ENCODE measurements around the gene PPP1R1B. TPM values are rescaled to one million over a fixed set of nuclear protein-coding genes. Genes with fewer than 3 reads are reported as not detected.
"Not testable (repeated sequence)": the region's sequence is repeated elsewhere in the genome, so short reads cannot be mapped to it uniquely, and the experiment has no call there.

PPP1R1B gene
- 6.5 TPM for total RNA-seq (ENCODE audit: insufficient read depth, low replicate concordance)

DNA sequence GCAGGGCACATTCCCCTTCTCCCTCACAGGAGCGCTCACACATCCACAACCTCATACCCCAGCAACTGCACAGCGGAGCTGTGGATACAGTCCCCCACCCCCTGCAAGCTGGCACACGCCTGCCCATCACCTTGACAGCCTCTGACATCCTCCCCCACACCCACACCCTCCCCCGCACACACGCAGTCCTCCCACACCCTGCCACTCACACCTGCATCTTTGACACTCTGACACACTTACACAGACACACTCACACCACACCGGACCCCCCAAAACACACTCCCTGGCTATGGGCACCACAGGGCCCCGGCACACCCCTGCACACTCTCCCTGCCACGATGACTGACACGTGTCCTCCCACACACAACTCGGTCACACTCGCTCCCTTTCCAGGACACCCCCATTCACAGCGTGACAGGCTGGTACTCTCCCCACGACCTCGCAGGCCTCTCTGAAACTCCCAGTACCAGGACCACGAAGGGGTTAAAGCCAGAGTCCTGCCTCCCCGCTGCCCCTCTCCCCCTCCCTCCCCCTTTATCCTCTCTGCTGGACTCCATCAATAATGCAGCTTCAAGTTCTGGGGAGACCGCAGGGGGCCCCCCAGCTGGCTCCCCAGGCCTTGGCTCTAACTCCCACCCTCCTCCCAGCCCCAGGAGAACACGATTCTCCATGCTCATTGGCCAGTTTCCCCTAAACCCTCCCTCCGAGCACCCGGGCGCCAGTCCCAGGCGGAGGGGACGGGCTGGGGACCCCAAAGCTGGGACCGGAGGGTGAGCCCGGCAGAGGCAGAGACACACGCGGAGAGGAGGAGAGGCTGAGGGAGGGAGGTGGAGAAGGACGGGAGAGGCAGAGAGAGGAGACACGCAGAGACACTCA, at the start of gene PPP1R1B:
TSS of gene PPP1R1B (plus strand) at position 782 of the 876 bp plus-strand sequence. CDS start 441 bp downstream, outside the sequence.
- no peak for DNase-seq (ENCODE audit: low spot score)

DNA sequence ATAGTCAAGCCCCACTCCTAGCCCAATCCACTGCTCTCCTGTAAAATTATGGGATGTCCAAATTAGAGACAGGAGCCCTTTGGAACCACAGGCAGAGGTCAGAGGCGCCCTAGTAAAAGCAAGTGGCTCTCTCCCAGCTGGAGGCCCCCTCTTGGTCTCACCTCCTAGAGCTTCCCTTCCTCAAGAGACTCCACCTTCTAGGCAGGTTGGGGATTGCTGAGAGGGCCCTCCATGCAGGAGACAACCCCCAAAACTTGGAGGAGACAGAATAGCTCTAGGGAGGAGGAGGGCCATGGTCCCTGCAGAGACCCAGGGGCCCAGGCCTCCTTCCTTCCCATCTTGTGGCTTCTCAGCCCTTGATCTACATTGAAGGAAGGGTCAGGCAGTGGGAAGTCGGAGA, 48.5 kb upstream of the PPP1R1B start:
- no peak for DNase-seq (ENCODE audit: low spot score)

DNA sequence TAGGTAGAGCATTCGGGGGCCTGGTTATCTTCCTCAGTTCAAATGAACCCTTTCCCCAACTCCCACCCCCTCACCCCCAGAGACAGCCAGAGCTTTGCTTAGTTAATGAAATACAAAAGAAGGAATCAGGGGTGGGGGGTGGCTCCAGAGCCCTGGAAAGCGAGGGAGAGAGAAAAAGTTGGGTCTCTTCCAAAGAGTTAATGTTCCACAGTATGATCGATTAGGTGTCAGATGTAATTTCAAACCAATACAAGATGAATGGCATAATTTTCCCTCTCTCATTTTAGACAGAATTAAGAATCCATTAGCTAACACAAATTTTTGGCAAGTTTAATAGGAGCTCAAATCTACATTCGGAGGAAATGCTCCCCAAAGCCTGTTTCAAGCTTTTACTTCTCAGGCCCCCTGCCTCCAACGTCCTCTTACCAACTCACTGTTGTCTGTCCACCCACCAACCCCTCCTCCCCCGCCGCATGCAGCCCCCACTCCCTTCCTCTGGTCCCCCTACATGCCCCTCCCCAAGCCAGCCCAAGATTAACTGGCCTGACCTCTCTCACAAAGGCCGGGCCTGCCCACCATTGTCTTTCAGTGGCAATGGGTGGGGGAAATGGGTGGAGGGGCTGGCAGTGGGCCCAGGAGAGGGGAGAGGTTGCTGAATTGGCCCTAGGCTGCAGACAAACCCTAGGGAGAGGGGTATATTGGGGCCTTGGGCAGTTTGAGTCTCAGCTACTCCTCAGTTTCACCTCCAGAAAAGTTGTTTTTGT, 47.3 kb upstream of the PPP1R1B start:
- no peak for DNase-seq (ENCODE audit: low spot score)

DNA sequence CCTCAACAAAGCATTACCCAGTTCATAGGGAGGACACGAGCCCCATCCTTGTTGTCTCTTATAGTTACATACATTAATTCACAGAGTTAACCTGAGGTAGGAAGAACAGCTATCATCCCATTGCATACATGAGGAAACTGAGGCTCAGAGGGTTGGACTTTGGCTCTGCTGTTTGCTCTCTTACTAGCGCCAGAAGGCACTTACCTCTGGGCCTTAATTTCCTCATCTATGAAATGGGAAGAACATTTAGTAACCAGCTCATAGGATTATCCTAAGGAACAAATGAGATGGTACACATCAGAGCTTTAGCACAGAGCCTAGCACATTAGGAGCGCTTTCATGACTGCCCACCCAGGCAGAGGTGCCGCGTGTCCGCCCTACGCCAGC, 46.7 kb upstream of the PPP1R1B start:
- no peak for DNase-seq (ENCODE audit: low spot score)

DNA sequence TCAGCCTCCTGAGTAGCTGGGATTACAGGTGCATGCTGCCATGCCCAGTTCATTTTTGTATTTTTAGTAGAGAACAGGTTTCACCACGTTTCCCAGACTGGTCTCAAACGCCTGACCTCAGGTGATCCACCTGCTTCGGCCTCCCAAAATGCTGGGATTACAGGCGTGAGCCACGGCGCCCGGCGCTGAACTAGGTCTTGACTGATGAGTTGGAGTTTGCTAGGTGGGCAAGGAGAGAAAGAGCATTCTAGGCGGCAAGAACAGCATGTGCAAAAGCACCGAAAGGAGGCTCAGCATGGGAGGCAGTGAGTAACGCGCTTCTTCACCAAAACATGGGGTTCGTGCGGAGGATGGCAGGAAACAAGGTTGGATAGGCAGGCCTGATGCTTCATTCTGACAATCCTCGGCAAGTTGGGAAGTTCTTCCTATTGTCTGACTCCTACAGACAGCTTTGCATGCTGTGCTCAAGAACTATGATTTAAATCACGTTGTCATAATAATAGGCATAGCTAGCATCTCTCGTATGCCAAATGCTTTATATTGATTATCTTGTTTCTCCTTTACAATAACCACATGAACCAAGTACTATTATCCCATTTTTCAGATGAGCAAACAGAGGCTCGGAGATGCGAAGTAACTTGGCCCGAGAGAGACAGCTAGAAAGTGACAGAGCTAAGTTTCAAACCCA, 45.5 kb upstream of the PPP1R1B start:
- no peak for DNase-seq (ENCODE audit: low spot score)

DNA sequence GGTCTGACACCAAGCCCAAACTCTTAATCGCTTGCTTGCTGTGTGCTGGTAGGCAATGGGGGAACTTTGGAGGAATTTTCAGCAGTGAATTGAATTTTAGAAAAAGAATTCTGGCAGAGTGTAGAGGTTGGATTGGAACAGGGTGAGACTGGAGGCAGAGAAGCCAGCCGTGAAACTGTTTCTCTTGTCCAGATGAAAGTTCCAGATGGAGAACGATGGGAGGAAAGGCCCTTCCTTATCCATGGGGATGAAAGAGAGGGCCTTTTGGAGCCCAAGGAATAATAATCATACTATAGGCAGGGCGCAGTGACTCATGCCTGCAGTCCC, 45.0 kb upstream of the PPP1R1B start:
- DNase-seq (ENCODE audit: low spot score): no peak

DNA sequence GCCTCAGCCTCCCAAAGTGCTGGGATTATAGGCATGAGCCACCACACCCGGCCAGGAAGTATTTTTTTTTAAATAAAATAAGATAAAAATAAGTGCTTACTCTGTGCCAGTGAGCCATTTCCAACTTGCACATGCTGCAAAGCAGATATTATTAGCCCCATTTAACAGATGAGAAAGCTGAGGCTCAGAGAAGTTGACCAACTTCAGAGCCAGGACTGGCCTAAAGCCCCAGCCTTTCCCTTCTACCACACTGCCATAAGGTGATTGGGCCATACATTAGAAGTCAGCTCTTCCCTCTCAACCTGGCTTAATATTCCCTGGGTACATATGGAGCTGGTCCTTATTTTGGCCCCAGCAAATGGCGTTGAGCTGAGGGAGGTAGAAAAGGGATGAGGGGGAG, 44.1 kb upstream of the PPP1R1B start:
- DNase-seq (ENCODE audit: low spot score): no peak

DNA sequence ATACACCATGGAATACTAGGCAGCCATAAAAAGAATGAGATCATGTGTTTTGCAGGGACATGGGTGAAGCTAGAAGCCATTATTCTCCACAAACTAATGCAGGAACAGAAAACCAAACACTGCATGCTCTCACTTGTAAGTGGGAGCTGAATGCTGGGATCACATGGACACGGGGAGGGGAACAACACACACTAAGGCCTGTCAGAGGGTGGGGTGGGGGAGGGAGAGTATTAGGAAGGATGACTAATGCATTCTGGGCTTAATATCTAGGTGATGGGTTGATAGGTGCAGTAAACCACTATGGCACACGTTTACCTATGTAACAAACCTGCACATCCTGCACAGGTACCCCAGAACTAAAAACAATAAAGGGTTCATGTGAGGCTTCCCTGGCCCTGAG, 36.6 kb upstream of the PPP1R1B start:
- DNase-seq (ENCODE audit: low spot score): not testable (repeated sequence)

DNA sequence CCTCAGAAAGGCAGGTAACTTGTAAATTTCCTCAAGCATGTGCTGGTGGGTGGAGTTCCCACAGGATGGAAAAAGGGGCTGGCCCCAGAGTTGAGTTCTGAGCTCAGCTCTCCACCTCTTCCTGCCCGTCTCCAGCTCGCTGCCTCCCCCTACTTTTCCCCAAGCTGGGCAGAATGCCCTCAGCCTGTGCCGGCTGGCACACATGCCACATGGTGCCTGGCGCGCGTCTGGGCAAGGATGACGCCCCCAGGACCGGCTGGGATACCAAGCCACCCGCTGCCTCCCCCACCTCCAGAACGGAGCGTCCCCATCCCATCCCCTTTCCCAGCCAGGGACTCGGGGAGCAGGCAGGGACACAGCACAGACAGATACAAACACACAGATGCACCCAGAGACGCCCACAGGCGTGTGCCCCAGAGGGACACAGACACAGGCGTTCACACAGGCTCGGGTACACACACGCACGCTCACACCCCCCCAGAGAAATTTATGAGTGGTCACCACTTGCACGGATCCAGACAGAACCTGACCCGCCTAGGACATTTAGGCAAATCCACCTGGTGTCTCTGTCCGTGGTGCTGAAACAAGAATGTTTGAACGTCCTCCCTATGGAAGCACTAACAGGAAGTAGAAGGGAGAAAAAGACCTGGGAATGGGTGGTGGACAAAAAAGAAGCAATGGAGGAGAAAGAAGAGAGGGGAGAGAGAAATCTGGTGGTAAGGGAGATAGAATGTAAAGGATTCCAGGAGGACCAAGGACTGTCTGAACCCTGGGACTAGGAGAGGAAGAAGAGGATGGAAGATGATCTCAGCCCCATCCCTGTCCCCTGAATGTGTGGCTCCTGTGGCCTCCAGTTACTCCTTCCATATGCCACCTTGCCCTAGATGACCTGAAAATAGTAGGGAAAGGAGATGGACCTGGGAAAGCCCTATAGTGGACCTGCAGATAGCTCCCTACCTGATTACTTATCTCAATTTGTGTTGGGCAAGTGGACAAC, 34.5 kb upstream of the PPP1R1B start:
- DNase-seq (ENCODE audit: low spot score): peak; percentile 60

DNA sequence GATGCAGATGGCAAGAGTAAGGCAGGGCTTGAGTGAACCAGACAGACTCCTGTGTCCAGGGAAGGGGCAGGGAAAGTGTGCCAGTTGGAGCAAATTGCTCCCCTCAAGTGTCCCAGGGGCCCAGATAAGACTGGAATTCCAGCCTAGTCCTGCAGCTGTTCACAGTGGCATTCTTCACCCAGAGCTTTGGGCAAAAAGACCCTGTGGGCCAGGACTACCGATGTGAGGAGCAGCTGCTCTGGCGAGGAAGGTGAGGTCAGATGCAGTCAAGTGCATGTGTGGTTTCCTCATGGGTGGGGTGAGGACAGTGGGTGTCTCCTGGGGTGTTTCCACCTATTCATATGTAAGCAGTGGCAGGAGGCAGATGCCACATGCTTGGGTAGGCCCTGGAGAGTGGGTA, 33.4 kb upstream of the PPP1R1B start:
- no peak for DNase-seq (ENCODE audit: low spot score)

DNA sequence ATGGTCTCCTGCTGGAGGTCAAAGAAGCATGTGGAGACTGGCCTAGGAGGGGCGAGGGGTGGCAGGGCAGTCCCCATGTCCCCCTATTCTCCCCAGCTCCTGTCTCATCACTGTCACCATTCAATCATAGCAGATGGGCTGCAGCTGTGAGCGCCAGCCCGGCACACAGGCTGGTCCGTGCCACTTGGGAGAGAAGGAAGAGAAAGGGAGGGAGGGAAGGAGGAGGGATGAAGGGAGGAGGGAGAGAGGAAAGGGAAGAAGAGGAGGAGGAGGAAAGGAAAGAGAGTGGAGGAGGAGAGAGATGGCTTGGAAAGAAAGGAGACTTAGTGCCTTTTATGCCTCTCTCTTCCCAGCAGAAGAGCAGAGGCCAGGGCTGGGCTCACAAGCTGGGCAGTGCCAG, 31.5 kb upstream of the PPP1R1B start:
- DNase-seq (ENCODE audit: low spot score): no peak

DNA sequence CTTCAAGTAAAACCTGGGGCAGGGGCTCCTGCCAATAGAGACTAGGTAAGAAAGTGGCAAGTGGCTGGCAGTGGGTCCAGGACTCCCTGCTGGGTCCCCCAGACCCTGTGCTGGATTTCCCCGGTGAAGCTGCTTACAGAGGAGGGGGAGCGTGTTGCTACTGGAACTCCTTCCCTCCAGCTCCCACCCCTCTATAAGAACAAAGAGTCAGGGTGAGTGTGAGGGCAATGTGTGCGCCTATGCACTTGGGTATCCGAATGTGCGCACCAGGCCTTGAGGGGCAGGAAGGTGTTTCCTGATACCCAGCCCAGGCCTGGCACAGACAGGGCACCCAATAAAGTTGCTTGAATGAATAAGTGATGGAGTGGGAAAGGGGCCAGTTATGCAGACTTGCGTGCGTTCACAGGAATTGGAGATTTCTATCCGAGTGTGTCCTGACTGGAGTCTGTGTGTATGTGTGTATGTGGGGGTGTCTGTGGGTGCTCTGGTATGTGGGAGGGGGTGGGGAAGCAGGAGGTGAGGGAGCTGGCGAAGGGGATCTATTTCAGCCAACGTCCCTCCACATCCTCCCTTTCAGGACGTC, 30.7 kb upstream of the PPP1R1B start:
- DNase-seq (ENCODE audit: low spot score): no peak

DNA sequence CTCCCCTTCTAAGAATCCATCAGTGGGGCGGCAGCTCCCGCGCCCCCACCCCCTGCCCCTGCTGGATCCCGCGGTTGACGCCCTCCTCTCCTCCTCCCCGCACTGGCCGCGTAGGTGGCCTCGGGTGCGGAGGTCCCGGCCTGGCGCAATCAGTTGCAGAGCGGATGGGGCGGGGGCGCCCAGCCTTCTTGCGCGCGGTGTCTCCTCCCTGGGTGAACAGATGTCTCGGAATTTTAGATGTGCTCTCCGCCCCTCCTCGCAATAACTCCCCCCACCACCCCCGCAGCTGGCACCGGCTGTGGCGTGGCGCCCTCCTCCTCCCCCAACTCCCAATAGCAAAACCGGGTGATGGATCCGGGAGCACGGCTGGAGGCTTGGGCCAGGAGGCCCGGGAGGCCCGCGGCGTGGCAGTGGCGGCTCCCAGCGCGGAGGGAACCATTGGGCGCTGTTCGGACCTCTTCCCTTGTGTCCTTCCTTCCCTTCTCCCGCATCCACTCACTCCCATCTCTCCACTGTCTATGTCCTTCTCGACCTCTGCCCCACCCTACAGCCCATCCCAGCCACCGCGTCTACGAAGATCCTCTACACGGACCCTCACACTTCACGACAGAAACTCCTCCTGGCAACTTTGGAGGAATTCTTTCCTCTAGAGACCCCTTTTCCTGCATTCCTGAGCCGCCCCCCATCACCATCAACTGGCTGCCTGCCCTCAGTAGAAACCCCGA, 30.0 kb upstream of the PPP1R1B start:
- DNase-seq (ENCODE audit: low spot score): no peak

DNA sequence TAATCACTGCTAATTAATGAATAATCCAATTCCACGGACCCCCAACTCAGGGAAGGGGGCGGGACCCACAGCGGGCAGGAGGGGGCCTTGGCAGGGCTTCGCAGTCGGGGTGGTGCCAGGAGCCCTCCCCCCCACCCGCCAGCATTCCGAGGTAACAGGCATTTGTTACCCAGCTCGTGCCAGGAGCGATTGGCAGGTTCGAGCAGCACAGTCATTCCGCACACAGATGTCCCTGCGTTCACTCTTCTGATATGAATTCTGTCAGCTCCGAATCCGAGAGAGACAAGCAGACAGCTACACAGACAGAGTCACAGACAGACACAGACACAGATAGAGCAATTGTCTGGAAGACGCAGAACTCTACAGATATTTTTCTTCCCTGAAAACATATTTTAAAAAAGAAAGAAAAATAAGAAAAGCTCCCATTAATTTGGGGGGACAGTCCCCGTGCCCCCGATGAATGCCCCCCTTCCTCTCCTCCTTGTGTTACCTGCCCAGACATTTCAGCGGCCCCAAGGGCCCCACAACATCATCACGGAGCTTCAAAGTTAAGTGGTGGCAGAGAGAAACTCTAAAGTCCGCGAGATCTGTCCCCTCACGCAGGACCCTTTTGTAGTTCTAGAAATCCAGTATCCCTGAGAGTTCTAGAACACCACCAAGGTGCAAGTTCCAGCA, 29.2 kb upstream of the PPP1R1B start:
- DNase-seq (ENCODE audit: low spot score): no peak

DNA sequence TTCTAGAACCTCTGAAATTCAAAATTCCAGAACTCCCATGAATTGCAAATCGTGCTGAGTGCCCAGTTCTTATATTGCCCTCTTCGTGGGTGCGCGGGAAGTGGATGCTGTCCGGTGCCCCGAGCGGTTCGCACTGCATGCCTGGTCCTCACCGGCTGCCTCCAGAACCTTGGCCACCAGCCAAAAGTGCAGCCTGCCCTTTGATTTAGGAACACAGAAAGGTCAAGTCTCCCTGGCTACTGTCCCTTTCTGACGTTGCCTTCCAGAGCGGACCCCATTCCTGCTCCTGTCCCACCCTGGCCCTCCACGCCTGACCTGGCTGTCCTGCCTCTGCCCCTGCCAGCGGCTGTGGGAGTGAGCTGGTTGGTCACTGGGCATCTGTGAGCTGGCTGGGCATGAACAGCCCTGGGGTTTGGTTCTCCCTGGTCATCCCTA, 28.7 kb upstream of the PPP1R1B start:
- DNase-seq (ENCODE audit: low spot score): no peak

DNA sequence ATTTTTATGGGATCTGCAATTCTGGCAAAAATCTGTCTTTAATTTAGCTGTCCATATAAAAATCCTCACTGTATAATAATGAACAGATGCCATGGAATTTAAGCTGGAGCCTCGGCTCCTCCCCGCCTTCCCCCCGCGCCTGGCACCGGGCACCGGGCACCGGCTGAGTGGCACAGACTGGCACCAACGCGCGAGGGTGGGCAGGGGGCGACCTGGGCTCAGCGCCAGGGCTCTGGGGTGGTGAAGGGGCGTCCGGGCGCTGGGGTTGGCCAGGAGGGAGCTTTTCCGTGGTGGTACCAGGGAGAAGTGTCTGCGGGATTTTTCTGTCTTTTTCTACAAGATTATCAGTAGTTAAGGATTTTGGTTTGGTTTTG, 28.1 kb upstream of the PPP1R1B start:
- DNase-seq (ENCODE audit: low spot score): no peak

DNA sequence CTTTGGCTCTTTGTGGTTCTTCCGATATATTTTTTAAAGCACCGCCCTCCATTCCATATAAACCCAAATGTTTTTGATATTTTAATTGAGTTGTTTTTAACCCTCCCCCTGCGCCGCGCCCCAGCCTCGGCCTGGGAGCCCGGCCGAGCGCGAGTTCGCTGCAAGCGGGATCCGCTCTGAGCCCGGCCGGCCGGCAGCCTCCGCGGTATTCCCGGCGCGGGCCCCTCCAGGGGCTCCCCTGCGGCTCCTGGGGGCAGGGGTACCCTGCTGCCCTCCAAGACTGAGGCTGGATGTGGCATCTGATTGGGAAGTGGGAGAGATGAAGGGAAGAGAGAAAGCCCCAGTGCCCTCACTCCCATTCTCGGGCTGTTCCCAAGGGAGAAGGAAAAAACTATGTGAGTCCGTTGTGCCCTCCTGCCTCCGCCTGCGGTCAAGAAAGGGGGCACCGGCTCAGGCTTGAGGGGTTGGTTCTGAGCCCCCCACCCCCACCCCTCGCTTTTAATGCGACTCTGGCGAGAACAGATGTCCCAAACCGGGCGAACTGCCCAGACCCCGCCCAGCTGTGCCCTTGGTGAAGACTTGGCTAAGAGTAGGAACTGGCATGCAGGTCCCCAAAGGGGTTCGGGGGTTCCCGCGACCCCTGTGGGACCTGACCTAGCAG, 27.6 kb upstream of the PPP1R1B start:
- no peak for DNase-seq (ENCODE audit: low spot score)

DNA sequence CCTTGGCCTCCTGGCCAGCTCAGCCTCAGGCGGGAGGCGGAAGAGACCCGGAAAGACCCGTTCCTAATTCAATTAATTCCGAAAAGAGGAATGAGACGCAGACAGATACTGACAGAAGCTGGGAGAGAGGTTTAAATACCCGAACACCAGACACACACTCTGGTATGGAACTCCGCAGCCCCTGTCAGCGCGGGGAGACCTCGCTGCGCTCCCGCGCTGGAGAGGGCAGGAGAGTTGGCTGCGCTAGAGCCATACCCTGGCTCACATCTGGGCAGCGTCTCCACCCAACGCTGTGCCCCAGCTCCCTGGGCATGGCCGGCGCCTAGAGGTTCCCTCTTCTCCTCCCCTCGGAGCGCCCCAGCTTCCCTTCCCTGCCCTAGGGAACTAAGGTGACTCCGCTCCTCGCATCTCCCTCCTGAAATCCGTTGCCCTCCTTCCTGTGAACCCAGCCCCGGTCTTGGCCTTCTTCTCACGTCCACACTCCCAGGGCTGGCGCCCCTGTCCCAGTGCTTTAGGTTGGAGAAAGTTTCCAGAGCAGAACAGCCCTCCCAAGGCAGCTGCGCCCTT, 27.0 kb upstream of the PPP1R1B start:
- DNase-seq (ENCODE audit: low spot score): no peak

All from umbilical cord (tissue), 2 donors.